Endothelial cell of umbilical vein (primary cell): ENCODE data around the gene COL15A1. TPM values are rescaled to one million over a fixed set of nuclear protein-coding genes. Genes with fewer than 3 reads are reported as not detected.

Source experiments
- BruUV-seq: library from RNA; stranded (reverse); fragments of 400-500 nt; replicated peaks from 2 replicates; lab custom pipeline; 2021; lab: Mats Ljungman, UMichigan
- CTCF ChIA-PET: fragments of 300-600, 350-600 bp; sonication (Branson Sonifier 250); formaldehyde crosslinking; loops from one replicate; lab custom pipeline; 2021; ENCODE audit warnings: antibody characterized with exemption, inconsistent platforms; lab: Charles Lee
- POLR2A ChIA-PET: fragments of 300-600, 350-600 bp; sonication (Branson Sonifier 250); formaldehyde crosslinking; loops from one replicate; lab custom pipeline; 2021; ENCODE audit warnings: antibody characterized with exemption, inconsistent platforms; lab: Charles Lee
- DNase-seq: peaks from one replicate; pipeline ENCODE4 v3.0.0-alpha.2; 2011; ENCODE audit warnings: low read depth, low spot score
- FAIRE-seq: peaks from 2 replicates; lab custom pipeline; 2011; peaks lifted over from hg19 to GRCh38; lab: Jason Lieb, UNC
- H2AFZ ChIP-seq: 2 replicates; pipeline ENCODE4 v1.6.0; 2012; ENCODE audit warnings: low read depth, low read length, control low read depth, inconsistent platforms
- H3K27ac ChIP-seq: 2 replicates; pipeline ENCODE4 v1.5.1; 2011; ENCODE audit warnings: low read depth, mild to moderate bottlenecking, control low read depth, low read length, moderate library complexity; ENCODE audit not compliant: insufficient read depth
- H3K27me3 ChIP-seq, 2 experiments: 2 replicates each; pipeline versions ENCODE4 v1.6.0 to v1.6.1; 2011; ENCODE audit warnings: low read length in 2 of 2, mixed read lengths in 1 of 2; ENCODE audit not compliant: control insufficient read depth in 2 of 2, insufficient read depth in 2 of 2
- H3K36me3 ChIP-seq, 2 experiments: 2 replicates in 1 of 2; 3 replicates in 1 of 2; pipeline ENCODE4 v1.5.1; 2011; ENCODE audit warnings: low read length in 2 of 2, mild to moderate bottlenecking in 1 of 2, moderate library complexity in 1 of 2; ENCODE audit not compliant: control insufficient read depth in 2 of 2, insufficient read depth in 2 of 2; ENCODE audit errors: extremely low read depth in 1 of 2
- H3K4me1 ChIP-seq: 3 replicates; pipeline ENCODE4 v1.5.1; 2011; ENCODE audit warnings: mild to moderate bottlenecking, low read length; ENCODE audit not compliant: control insufficient read depth, insufficient read depth; ENCODE audit errors: extremely low read depth
- H3K4me2 ChIP-seq: 2 replicates; pipeline ENCODE4 v1.6.1; 2011; ENCODE audit warnings: low read length, control low read depth, mixed read lengths; ENCODE audit not compliant: insufficient read depth
- H3K4me3 ChIP-seq, 3 experiments: fragments of 200-600 bp in 1 of 3; sonication (generic), shearing (Covaris generic) in 1 of 3; replicated peaks in 1 of 3; 2 replicates each; pipeline ENCODE4 v1.5.1; 2011 to 2016; ENCODE audit warnings: control low read depth in 3 of 3, low read length in 3 of 3, mild to moderate bottlenecking in 2 of 3, inconsistent platforms in 1 of 3, low read depth in 1 of 3, moderate library complexity in 1 of 3; ENCODE audit not compliant: insufficient read depth in 1 of 3
- H3K79me2 ChIP-seq: 2 replicates; pipeline ENCODE4 v1.6.0; 2012; ENCODE audit warnings: low read length, inconsistent platforms; ENCODE audit not compliant: control insufficient read depth, insufficient read depth
- H3K9ac ChIP-seq: replicated peaks from 2 replicates; pipeline ENCODE3; 2011; ENCODE audit warnings: low read length, control low read depth; ENCODE audit not compliant: insufficient read depth; ENCODE audit errors: extremely low read depth
- H3K9me1 ChIP-seq: replicated peaks from 3 replicates; pipeline ENCODE4 v1.6.0; 2011; ENCODE audit warnings: mild to moderate bottlenecking, low read length; ENCODE audit not compliant: control insufficient read depth, insufficient read depth; ENCODE audit errors: extremely low read depth
- H3K9me3 ChIP-seq: replicated peaks from 2 replicates; pipeline ENCODE4 v1.5.1; 2012; ENCODE audit warnings: low read length, inconsistent platforms; ENCODE audit not compliant: control insufficient read depth, insufficient read depth
- H4K20me1 ChIP-seq: replicated peaks from 2 replicates; pipeline ENCODE3; 2011; ENCODE audit warnings: mild to moderate bottlenecking, low read length; ENCODE audit not compliant: control insufficient read depth, insufficient read depth; ENCODE audit errors: extremely low read depth
- EZH2 ChIP-seq: IDR thresholded peaks from 2 replicates; pipeline ENCODE4 v1.6.1; 2012; ENCODE audit warnings: borderline replicate concordance, low read depth, mild to moderate bottlenecking, moderate library complexity, low read length, inconsistent platforms; ENCODE audit not compliant: severe bottlenecking
- FOS ChIP-seq: IDR thresholded peaks from 2 replicates; pipeline ENCODE4 v1.6.1; 2011; ENCODE audit warnings: mild to moderate bottlenecking, low read length, moderate library complexity, borderline replicate concordance; ENCODE audit not compliant: insufficient read depth
- GATA2 ChIP-seq: IDR thresholded peaks from 2 replicates; pipeline ENCODE4 v1.7.0; 2011; ENCODE audit warnings: low read depth, mild to moderate bottlenecking, moderate library complexity, mixed read lengths, low read length; ENCODE audit not compliant: insufficient read length, insufficient read depth
- JUN ChIP-seq: IDR thresholded peaks from 2 replicates; pipeline ENCODE4 v1.6.1; 2011; ENCODE audit warnings: borderline replicate concordance, low read depth; ENCODE audit not compliant: insufficient read length, insufficient read depth
- MYC ChIP-seq: IDR thresholded peaks from one replicate; pipeline ENCODE4 v1.6.1; 2011; ENCODE audit warnings: mild to moderate bottlenecking, low read depth, low read length
- POLR2A ChIP-seq: IDR thresholded peaks from 2 replicates; pipeline ENCODE4 v1.6.1; 2012; ENCODE audit warnings: low read depth, mild to moderate bottlenecking, control low read depth, low read length
- POLR2AphosphoS5 ChIP-seq: IDR thresholded peaks from 2 replicates; pipeline ENCODE4 v1.6.1; 2012; ENCODE audit warnings: low read depth, mild to moderate bottlenecking, control low read depth, low read length, moderate library complexity; ENCODE audit not compliant: insufficient read depth
- dilution Hi-C: fragments of 300-500 bp; cut with MboI; formaldehyde crosslinking; loops from one replicate; pipeline ENCODE4 v1.15.0; 2019; ENCODE audit warnings: low sequenced_read_pairs; ENCODE audit not compliant: extremely low pct_ligation_motif_present
- intact Hi-C: fragments of 100-400 bp; cut with micrococcal nuclease; formaldehyde crosslinking; loops from one replicate; pipeline ENCODE4 v1.10.0; 2022
- polyA plus RNA-seq, 4 experiments: library from polyadenylated mRNA; depleted of rRNA in 3 of 4; stranded (reverse) in 3 of 4; unstranded in 1 of 4; fragments of >200 nt; gene quantifications; 2 replicates each; pipeline versions ENCODE4 v1.2.1 to v1.2.3, GENCODE V29; 2011 to 2012; ENCODE audit warnings: missing spikeins in 1 of 4
- total RNA-seq: library from RNA; stranded (reverse); gene quantifications from 2 replicates; pipeline ENCODE4 v1.2.3, GENCODE V29; 2021
- TF ChIP-seq, protein P1 (sequence below), 2 donors: IDR thresholded peaks; 1 replicate in 1 of 2; 2 replicates in 1 of 2; pipeline ENCODE4 v1.5.1; 2011; ENCODE audit warnings: low read length in 2 of 2, mild to moderate bottlenecking in 2 of 2, moderate library complexity in 2 of 2, control low read depth in 1 of 2, inconsistent platforms in 1 of 2, low read depth in 1 of 2; ENCODE audit not compliant: insufficient read depth in 1 of 2; ENCODE audit errors: extremely low read depth in 1 of 2
- TF ChIP-seq, protein P2 (sequence below): IDR thresholded peaks from 2 replicates; pipeline ENCODE4 v1.6.1; 2011; ENCODE audit not compliant: insufficient read depth, insufficient read length

COL15A1 gene
- total and polyA plus RNA-seq, 2 donors (not counting 3 experiments of a cell fraction or from before 2014, with no cell fraction given) = not detected

DNA sequence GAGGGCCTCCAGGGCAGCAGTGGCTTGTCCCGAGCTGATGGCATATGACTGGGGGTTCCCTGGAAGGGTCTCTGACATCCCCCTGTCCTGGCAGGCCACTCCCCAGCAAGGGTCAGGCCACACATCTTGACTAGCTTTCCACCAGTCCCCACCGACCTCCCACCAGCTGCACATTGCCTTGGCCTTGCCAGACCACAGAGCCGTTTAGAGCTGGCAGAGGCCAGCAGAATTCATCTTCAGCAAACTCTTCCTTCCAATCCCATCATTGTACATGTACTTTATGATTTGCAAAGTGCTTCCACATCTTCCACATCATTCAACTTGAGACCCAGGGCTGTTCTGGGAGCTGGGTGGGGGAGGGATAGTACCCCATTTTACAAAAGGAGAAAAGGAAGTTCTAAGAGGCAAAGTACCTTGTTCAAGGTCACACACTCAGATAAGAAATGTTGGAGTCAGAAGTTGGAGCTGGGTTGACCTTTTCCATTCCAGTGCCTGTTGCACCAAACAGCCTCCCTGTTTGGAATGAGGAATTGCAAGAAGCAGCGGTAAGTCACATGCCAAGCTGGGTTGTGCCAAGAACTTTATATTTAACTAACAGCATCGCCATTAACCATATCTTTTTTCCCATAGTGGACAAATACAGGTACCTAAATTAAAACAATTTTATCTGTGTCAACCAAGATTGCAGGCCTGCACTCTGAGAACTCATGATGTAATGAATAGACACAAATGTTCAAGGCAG lies 25.8 kb upstream of the COL15A1 start:
- Histone ChIP-seq H3K9me1 (no peaks in the 10 kb centered on the region), H3K4me3 (no peak overlapping the region), H3K4me2 (no peak overlapping the region), H2AFZ (no peak overlapping the region), H3K79me2 (no peaks in the 10 kb centered on the region), H3K36me3 (no peaks in the 10 kb centered on the region), H3K9ac (no peak overlapping the region), H3K27ac (no peak overlapping the region), H3K4me1 (no peaks in the 10 kb centered on the region), H3K27me3 (peaks cover 2% of the 10 kb centered on the region in 2 experiments), H3K9me3 (no peaks in the 10 kb centered on the region), H4K20me1 (no peaks in the 10 kb centered on the region)
- dilution Hi-C loops = no loop called here
- BruUV-seq = no TSS peak
- POLR2A ChIA-PET = no interaction called here
- DNase-seq (no peak), FAIRE-seq (no peak)
- CTCF ChIA-PET = no interaction called here
- no peak for TF ChIP-seq JUN
- no peak for TF ChIP-seq FOS
- TF ChIP-seq POLR2A = no peak
- no peak for TF ChIP-seq POLR2AphosphoS5
- TF ChIP-seq EZH2 = no peak
- TF ChIP-seq, protein P1, sequence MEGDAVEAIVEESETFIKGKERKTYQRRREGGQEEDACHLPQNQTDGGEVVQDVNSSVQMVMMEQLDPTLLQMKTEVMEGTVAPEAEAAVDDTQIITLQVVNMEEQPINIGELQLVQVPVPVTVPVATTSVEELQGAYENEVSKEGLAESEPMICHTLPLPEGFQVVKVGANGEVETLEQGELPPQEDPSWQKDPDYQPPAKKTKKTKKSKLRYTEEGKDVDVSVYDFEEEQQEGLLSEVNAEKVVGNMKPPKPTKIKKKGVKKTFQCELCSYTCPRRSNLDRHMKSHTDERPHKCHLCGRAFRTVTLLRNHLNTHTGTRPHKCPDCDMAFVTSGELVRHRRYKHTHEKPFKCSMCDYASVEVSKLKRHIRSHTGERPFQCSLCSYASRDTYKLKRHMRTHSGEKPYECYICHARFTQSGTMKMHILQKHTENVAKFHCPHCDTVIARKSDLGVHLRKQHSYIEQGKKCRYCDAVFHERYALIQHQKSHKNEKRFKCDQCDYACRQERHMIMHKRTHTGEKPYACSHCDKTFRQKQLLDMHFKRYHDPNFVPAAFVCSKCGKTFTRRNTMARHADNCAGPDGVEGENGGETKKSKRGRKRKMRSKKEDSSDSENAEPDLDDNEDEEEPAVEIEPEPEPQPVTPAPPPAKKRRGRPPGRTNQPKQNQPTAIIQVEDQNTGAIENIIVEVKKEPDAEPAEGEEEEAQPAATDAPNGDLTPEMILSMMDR (IDR thresholded peaks at IDR 0.05; ENCODE audit: extremely low read depth in 1 of 2, insufficient read depth in 1 of 2, low read depth in 1 of 2, low read length in 2 of 2) = no peak
- no peak for TF ChIP-seq GATA2
- TF ChIP-seq, protein P2, sequence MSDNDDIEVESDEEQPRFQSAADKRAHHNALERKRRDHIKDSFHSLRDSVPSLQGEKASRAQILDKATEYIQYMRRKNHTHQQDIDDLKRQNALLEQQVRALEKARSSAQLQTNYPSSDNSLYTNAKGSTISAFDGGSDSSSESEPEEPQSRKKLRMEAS = no peak
- no peak for TF ChIP-seq MYC
- intact Hi-C loops = no loop called here
